SK-N-SH (cell line): Measurements from ENCODE around the gene DIPK1C. TPM values are rescaled to one million over a fixed set of nuclear protein-coding genes. Genes with fewer than 3 reads are reported as not detected.

Source experiments
- CTCF ChIA-PET: fragments of 300-600, 350-600 bp; formaldehyde crosslinking; extraction: SDS; loops from one replicate; lab custom pipeline; 2021; lab: Yijun Ruan, JAX
- POLR2A ChIA-PET: fragments of 350-600 bp; sonication (Branson Sonifier 250); formaldehyde crosslinking; extraction: SDS; loops from one replicate; lab custom pipeline; 2020; ENCODE audit warnings: antibody characterized with exemption, inconsistent platforms; lab: Yijun Ruan, JAX
- DNase-seq: peaks from one replicate; pipeline ENCODE4 v3.0.0; 2012
- H2AFZ ChIP-seq: fragments of 200-600 bp; sonication (generic); 2 replicates; pipeline ENCODE4 v1.8.1; 2016; ENCODE audit warnings: antibody characterized with exemption, mild to moderate bottlenecking, low read depth
- H3F3A ChIP-seq: fragments of 200-600 bp; sonication (generic); replicated peaks from 2 replicates; pipeline ENCODE3; 2016; ENCODE audit warnings: antibody characterized with exemption, mild to moderate bottlenecking; ENCODE audit not compliant: insufficient read depth
- H3K27ac ChIP-seq, 2 experiments: fragments of 200-500 bp in 1 of 2; fragments of 200-600 bp in 1 of 2; sonication (Bioruptor generic) in 1 of 2; sonication (generic), shearing (Covaris generic) in 1 of 2; 2 replicates each; pipeline versions ENCODE4 v1.5.1 to v1.6.1; 2014 to 2016; ENCODE audit warnings: low read depth in 2 of 2, inconsistent platforms in 1 of 2, low read length in 1 of 2, mild to moderate bottlenecking in 1 of 2, mixed read lengths in 1 of 2
- H3K27me3 ChIP-seq: fragments of 200-600 bp; sonication (generic), shearing (Covaris generic); 2 replicates; pipeline ENCODE4 v1.6.1; 2016; ENCODE audit warnings: mixed run types; ENCODE audit not compliant: insufficient read depth
- H3K36me3 ChIP-seq, 2 experiments: fragments of 200-500 bp in 1 of 2; fragments of 200-600 bp in 1 of 2; sonication (Bioruptor generic) in 1 of 2; sonication (generic) in 1 of 2; replicated peaks in 1 of 2; 2 replicates each; pipeline versions ENCODE3 to v1.5.1; 2014 to 2016; ENCODE audit warnings: low read length in 1 of 2, mild to moderate bottlenecking in 1 of 2; ENCODE audit not compliant: insufficient read depth in 2 of 2, control insufficient read depth in 1 of 2
- H3K4me1 ChIP-seq, 2 experiments: fragments of 200-500 bp in 1 of 2; fragments of 200-600 bp in 1 of 2; sonication (Bioruptor generic) in 1 of 2; sonication (generic), shearing (Covaris generic) in 1 of 2; 2 replicates each; pipeline versions ENCODE4 v1.5.1 to v1.6.1; 2014 to 2016; ENCODE audit warnings: low read depth in 1 of 2, low read length in 1 of 2, mixed run types in 1 of 2; ENCODE audit not compliant: insufficient read depth in 2 of 2, control insufficient read depth in 1 of 2
- H3K4me2 ChIP-seq: fragments of 200-600 bp; sonication (generic), shearing (Covaris generic); 2 replicates; pipeline ENCODE4 v1.6.1; 2017; ENCODE audit warnings: mixed run types
- H3K4me3 ChIP-seq, 2 experiments: fragments of 200-500 bp in 1 of 2; fragments of 200-600 bp in 1 of 2; sonication (Bioruptor generic) in 1 of 2; sonication (generic), shearing (Covaris generic) in 1 of 2; 2 replicates each; pipeline versions ENCODE4 v1.5.1 to v1.8.1; 2014 to 2016; ENCODE audit warnings: low read depth in 2 of 2, inconsistent platforms in 1 of 2, low read length in 1 of 2, mild to moderate bottlenecking in 1 of 2, mixed read lengths in 1 of 2, moderate library complexity in 1 of 2
- H3K79me2 ChIP-seq: fragments of 200-600 bp; sonication (generic); 2 replicates; pipeline ENCODE4 v1.8.1; 2017; ENCODE audit warnings: mild to moderate bottlenecking; ENCODE audit not compliant: insufficient read depth
- H3K9ac ChIP-seq: fragments of 200-600 bp; sonication (generic); 2 replicates; pipeline ENCODE4 v1.6.1; 2017; ENCODE audit warnings: mixed run types
- H3K9me2 ChIP-seq: fragments of 200-600 bp; sonication (generic); 2 replicates; pipeline ENCODE4 v1.6.1; 2017; ENCODE audit warnings: mixed run types
- H3K9me3 ChIP-seq: fragments of 200-600 bp; sonication (generic); 2 replicates; pipeline ENCODE4 v1.6.1; 2017; ENCODE audit warnings: mixed run types, mild to moderate bottlenecking, moderate library complexity
- H4K20me1 ChIP-seq: fragments of 200-600 bp; sonication (generic); 2 replicates; pipeline ENCODE4 v1.6.1; 2017; ENCODE audit warnings: mild to moderate bottlenecking, mixed run types; ENCODE audit not compliant: insufficient read depth
- EZH2phosphoT487 ChIP-seq: fragments of 200-600 bp; sonication (generic); IDR thresholded peaks from 2 replicates; pipeline ENCODE4 v1.6.1; 2017; ENCODE audit warnings: low read depth, mixed run types, mild to moderate bottlenecking, antibody characterized with exemption, moderate library complexity, borderline replicate concordance
- FOSL2 ChIP-seq: IDR thresholded peaks from 2 replicates; pipeline ENCODE4 v1.4.0; 2012; ENCODE audit warnings: low read depth, mild to moderate bottlenecking, moderate library complexity, borderline replicate concordance
- FOXJ3 ChIP-seq: sonication (generic); formaldehyde crosslinking; IDR thresholded peaks from 2 replicates; pipeline ENCODE4 v1.5.1; 2020; ENCODE audit warnings: mild to moderate bottlenecking, missing genetic modification reagents
- JUND ChIP-seq: IDR thresholded peaks from 2 replicates; pipeline ENCODE4 v1.4.0; 2012
- NFIC ChIP-seq: IDR thresholded peaks from 2 replicates; pipeline ENCODE4 v1.4.0; 2012; ENCODE audit warnings: borderline replicate concordance
- RAD21 ChIP-seq: IDR thresholded peaks from 2 replicates; pipeline ENCODE4 v1.6.1; 2012; ENCODE audit warnings: mild to moderate bottlenecking, low read length
- RFX5 ChIP-seq: IDR thresholded peaks from 2 replicates; pipeline ENCODE4 v1.6.1; 2012; ENCODE audit warnings: mild to moderate bottlenecking, improper control_type of control experiment, low read length
- RXRA ChIP-seq: IDR thresholded peaks from 2 replicates; pipeline ENCODE4 v1.4.0; 2012; ENCODE audit warnings: low read depth, mild to moderate bottlenecking, borderline replicate concordance
- TCF12 ChIP-seq: IDR thresholded peaks from 2 replicates; pipeline ENCODE4 v1.4.0; 2012
- WGBS: methylation state at CpG from one replicate; pipeline ENCODE4 v1.1.6; 2017; ENCODE audit warnings: low lambda C conversion rate; 5-methylcytosine and 5-hydroxymethylcytosine counted together
- polyA plus RNA-seq, 3 experiments: library from polyadenylated mRNA; depleted of rRNA; stranded (reverse); fragments of >200 nt; gene quantifications; 2 replicates each; pipeline ENCODE4 v1.2.3, GENCODE V29; 2012
- TF ChIP-seq, protein P1 (sequence below): IDR thresholded peaks from 2 replicates; pipeline ENCODE4 v1.4.0; 2012; ENCODE audit warnings: low read depth, borderline replicate concordance
- TF ChIP-seq, protein P2 (sequence below): fragments of 150-350 bp; IDR thresholded peaks from 2 replicates; pipeline ENCODE4 v1.6.1; 2017; ENCODE audit warnings: antibody characterized with exemption, low read length, low read depth, borderline replicate concordance
- TF ChIP-seq, protein P3 (sequence below): IDR thresholded peaks from 2 replicates; pipeline ENCODE4 v1.4.0; 2012; ENCODE audit warnings: low read depth
- TF ChIP-seq, protein P4 (sequence below): IDR thresholded peaks from 2 replicates; pipeline ENCODE4 v1.4.0; 2012; ENCODE audit warnings: low read depth, borderline replicate concordance

Gene DIPK1C
- polyA plus RNA-seq, 1 of the 3 experiments (the other 2 are of a cell fraction) = not detected

DNA sequence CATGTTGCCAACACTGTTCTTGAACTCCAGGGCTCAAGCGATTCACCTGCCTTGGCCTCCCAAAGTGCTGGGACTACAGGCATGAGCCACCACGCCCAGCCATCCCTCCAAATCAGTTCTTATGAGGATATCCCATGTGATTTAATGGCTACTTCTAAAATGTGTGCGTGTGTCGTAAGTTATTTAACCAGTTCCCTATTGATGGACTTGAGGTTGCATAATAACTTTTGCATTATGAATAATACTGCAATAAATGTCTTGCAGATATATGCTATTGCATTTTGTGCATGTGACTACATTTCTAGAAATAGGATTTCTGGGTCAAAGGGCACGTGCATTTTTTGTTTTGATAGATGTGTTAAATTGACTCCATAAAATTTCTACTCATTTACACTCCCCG lies 19.0 kb downstream of the DIPK1C start (continued):
- TF ChIP-seq, protein P1, sequence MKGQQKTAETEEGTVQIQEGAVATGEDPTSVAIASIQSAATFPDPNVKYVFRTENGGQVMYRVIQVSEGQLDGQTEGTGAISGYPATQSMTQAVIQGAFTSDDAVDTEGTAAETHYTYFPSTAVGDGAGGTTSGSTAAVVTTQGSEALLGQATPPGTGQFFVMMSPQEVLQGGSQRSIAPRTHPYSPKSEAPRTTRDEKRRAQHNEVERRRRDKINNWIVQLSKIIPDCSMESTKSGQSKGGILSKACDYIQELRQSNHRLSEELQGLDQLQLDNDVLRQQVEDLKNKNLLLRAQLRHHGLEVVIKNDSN = no peak
- TF ChIP-seq EZH2phosphoT487 (no peak), RXRA (no peak), FOXJ3 (CRISPR knock-in tag) (no peak), RAD21 (no peak)
- TF ChIP-seq, protein P2, sequence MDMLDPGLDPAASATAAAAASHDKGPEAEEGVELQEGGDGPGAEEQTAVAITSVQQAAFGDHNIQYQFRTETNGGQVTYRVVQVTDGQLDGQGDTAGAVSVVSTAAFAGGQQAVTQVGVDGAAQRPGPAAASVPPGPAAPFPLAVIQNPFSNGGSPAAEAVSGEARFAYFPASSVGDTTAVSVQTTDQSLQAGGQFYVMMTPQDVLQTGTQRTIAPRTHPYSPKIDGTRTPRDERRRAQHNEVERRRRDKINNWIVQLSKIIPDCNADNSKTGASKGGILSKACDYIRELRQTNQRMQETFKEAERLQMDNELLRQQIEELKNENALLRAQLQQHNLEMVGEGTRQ = no peak

DNA sequence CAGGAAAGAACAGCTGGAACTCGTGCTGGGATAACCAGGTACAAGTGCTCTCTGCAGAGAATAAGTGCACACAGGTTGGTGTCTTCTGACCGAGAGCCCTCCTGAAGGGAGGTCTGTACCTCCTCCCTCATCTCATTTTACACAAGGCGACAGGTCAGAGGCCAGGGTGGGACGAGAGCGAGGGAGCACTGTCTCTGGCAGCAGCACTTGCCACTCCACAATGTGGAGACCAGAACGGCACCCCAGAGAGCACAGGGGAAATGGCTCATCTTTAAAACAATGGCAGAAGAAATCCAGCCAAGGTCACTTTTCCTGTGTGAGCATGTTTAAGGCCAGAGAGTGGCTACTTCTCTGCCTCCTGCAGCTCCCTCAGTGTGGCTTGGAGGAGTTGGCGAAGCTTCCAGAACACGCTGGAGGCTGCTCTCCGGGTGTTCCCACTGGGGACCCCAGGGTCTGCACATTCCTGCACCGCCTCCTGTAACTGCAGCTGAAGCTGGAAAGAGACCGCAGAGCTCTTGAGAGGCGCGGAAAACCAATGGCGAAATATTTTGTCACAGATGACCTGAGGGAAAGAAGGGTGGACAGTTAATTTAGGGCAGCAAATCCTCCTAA lies 20.8 kb downstream of the DIPK1C start:
- 13% methylated on average over 13 of the region's 14 CpGs for WGBS
- TF ChIP-seq, protein P3, sequence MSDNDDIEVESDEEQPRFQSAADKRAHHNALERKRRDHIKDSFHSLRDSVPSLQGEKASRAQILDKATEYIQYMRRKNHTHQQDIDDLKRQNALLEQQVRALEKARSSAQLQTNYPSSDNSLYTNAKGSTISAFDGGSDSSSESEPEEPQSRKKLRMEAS = no peak
- no peak for TF ChIP-seq NFIC
- no peak for TF ChIP-seq TCF12
- H3K9me2 ChIP-seq = no peaks in the 10 kb centered on the region
- H3K9ac ChIP-seq = no peak overlapping the region
- H3K4me1 ChIP-seq = no peaks in the 10 kb centered on the region
- no peak for DNase-seq
- no peaks in the 10 kb centered on the region for H3K79me2 ChIP-seq
- H4K20me1 ChIP-seq = no peaks in the 10 kb centered on the region
- no peaks in the 10 kb centered on the region for H3K36me3 ChIP-seq
- no peak overlapping the region for H3K4me3 ChIP-seq
- peaks cover 48% of the 10 kb centered on the region; the same call in 1 of the 2 replicates for H3K27me3 ChIP-seq
- POLR2A ChIA-PET = no interaction called here
- no peaks in the 10 kb centered on the region for H3K9me3 ChIP-seq
- no peak overlapping the region for H3K4me2 ChIP-seq
- CTCF ChIA-PET = no interaction called here
- no peak overlapping the region for H2AFZ ChIP-seq
- H3F3A ChIP-seq = no peaks in the 10 kb centered on the region
- H3K27ac ChIP-seq = no peak overlapping the region

DNA sequence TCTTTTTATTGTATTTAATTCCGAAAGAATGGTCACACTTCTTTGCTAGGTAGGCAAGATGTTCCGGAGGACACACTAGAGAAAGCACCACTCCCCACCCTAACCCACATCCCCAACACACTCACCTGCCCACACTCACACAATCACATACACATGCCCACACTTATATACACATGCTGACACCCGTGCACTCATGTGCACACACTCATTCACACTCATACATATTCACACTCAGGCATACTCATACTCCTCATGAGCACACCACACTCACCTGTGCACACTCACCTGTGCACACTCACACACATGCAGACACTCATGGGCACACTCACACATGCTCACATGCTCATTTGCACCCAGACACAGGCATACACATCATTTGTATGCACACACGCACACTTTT lies 21.4 kb downstream of the DIPK1C start:
- H3K4me2 ChIP-seq = no peak overlapping the region
- CTCF ChIA-PET = interaction anchor here (1.5 kb wide), 1 partner anchor 10 kb away, joined by 4 read pairs; no protein-coding TSS in a partner anchor
- POLR2A ChIA-PET = no interaction called here

More for the DNA sequence above, 21.4 kb downstream of the DIPK1C start:
- Histone ChIP-seq H3K27ac (no peak overlapping the region), H4K20me1 (no peaks in the 10 kb centered on the region), H3K27me3 (peaks cover 48% of the 10 kb centered on the region; the same call in 1 of the 2 replicates), H3K79me2 (no peaks in the 10 kb centered on the region), H3K9me3 (no peaks in the 10 kb centered on the region), H3F3A (no peaks in the 10 kb centered on the region), H3K4me3 (no peak overlapping the region), H3K4me1 (no peaks in the 10 kb centered on the region), H3K9ac (no peak overlapping the region), H3K36me3 (no peaks in the 10 kb centered on the region), H2AFZ (no peak overlapping the region), H3K9me2 (no peaks in the 10 kb centered on the region)
- DNase-seq = no peak
- 13% methylated on average over 4 of the region's 4 CpGs for WGBS
- TF ChIP-seq RAD21 (no peak), TCF12 (no peak), RXRA (no peak), JUND (no peak), FOSL2 (no peak), RFX5 (no peak)
- TF ChIP-seq, protein P1 = no peak
- TF ChIP-seq, protein P4, sequence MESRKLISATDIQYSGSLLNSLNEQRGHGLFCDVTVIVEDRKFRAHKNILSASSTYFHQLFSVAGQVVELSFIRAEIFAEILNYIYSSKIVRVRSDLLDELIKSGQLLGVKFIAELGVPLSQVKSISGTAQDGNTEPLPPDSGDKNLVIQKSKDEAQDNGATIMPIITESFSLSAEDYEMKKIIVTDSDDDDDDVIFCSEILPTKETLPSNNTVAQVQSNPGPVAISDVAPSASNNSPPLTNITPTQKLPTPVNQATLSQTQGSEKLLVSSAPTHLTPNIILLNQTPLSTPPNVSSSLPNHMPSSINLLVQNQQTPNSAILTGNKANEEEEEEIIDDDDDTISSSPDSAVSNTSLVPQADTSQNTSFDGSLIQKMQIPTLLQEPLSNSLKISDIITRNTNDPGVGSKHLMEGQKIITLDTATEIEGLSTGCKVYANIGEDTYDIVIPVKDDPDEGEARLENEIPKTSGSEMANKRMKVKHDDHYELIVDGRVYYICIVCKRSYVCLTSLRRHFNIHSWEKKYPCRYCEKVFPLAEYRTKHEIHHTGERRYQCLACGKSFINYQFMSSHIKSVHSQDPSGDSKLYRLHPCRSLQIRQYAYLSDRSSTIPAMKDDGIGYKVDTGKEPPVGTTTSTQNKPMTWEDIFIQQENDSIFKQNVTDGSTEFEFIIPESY = no peak
